Effector memory CD4-positive, alpha-beta T cell (primary cell): ENCODE measurements around the gene FUOM.
A peak's percentile ranks its signal among the peaks of the same experiment; 100 is the strongest.

ENCODE experiments used
- DNase-seq, 3 donors: peaks; one replicate each; pipeline ENCODE4 v3.0.0-alpha.2; 2020
- H3K27ac ChIP-seq: 2 replicates; pipeline ENCODE4 v1.7.0; 2013; ENCODE audit warnings: mild to moderate bottlenecking, low read length, moderate library complexity; ENCODE audit not compliant: insufficient read depth, poor library complexity, severe bottlenecking
- H3K27me3 ChIP-seq: replicated peaks from 2 replicates; pipeline ENCODE4 v1.7.0; 2013; ENCODE audit warnings: mild to moderate bottlenecking, low read length; ENCODE audit not compliant: insufficient read depth, control insufficient read depth, poor library complexity, severe bottlenecking
- H3K36me3 ChIP-seq: 2 replicates; pipeline ENCODE4 v1.7.0; 2013; ENCODE audit warnings: mild to moderate bottlenecking, low read length, moderate library complexity; ENCODE audit not compliant: control insufficient read depth, insufficient read depth
- H3K4me1 ChIP-seq: 2 replicates; pipeline ENCODE4 v1.7.0; 2013; ENCODE audit warnings: low read length, mild to moderate bottlenecking; ENCODE audit not compliant: control insufficient read depth, insufficient read depth, poor library complexity, severe bottlenecking
- H3K4me3 ChIP-seq: 2 replicates; pipeline ENCODE4 v1.7.0; 2013; ENCODE audit warnings: low read length, low read depth, mild to moderate bottlenecking; ENCODE audit not compliant: insufficient read depth, poor library complexity, severe bottlenecking
- H3K9me3 ChIP-seq: 2 replicates; pipeline ENCODE4 v1.7.0; 2013; ENCODE audit warnings: mild to moderate bottlenecking, low read length, moderate library complexity; ENCODE audit not compliant: control insufficient read depth

Gene FUOM

GRCh38 chr10:133339708-133340380 is 18.0 kb downstream of the FUOM start:
- peaks cover 28% of the 10 kb centered on the region for H3K4me1 ChIP-seq
- H3K4me3 ChIP-seq = no peak overlapping the region
- no peaks in the 10 kb centered on the region for H3K36me3 ChIP-seq
- no peaks in the 10 kb centered on the region for H3K9me3 ChIP-seq
- H3K27ac ChIP-seq = no peak overlapping the region
- H3K27me3 ChIP-seq = peaks cover 13% of the 10 kb centered on the region
- no peak for DNase-seq

- H3K36me3 ChIP-seq = no peaks in the 10 kb centered on the region
- DNase-seq = no peak
- no peak overlapping the region for H3K4me3 ChIP-seq
- H3K27ac ChIP-seq = no peak overlapping the region
- no peaks in the 10 kb centered on the region for H3K9me3 ChIP-seq
- peaks cover 28% of the 10 kb centered on the region for H3K4me1 ChIP-seq
- peaks cover 2% of the 10 kb centered on the region for H3K27me3 ChIP-seq
Observed at GRCh38 chr10:133338080-133339071, 19.4 kb downstream of the FUOM start.

DNA sequence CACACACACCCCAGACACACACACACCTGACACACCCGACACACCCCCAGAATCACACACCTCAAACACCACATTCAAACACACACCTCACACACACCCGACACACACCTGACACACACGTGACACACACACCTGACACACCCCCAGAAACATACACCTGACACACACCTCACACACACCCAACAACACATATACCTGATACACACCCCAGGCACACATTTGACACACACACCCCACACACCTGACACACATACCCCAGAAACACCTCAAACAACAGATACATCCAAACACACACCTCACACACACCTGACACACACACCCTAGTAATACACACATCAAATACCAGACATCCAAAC is 20.5 kb downstream of the FUOM start:
- Histone ChIP-seq H3K4me3 (peak overlapping the region; percentile 24), H3K9me3 (no peaks in the 10 kb centered on the region), H3K27me3 (no peaks in the 10 kb centered on the region), H3K4me1 (peaks cover 28% of the 10 kb centered on the region), H3K36me3 (no peaks in the 10 kb centered on the region), H3K27ac (no peak overlapping the region)
- DNase-seq = no peak

DNA sequence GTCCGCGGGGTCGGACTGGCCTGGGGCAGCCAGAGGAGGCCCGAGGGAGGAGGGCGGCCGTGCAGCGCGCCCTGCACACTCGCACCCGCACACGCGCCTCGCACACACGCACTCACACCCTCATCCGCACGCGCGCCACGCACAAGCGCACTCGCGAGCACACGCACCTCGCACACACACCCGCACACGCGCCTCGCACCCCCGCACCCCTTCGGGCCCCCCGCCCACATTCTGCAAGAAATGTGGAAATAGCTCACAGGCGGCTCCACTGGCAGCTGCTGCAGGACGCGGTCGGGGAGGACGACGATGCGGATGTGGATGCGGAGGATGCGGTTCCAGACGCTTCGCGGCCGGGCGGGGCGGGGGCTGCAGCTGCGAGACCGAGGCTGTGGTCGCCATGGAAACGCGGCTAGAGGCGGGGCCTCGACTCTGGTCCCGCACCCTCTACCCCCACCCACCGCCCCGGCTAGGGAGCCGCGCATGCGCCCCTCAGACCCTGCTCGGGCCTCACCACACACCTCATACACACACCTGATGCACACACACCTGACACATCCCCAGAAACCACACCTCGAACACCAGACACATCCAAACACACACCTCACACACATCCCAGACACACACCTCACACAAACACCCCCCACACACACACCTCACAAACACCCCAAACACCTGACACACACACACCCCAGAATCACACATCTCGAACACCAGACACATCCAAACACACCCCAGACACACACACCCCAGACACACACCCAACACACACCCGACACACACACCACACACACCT is 21.0 kb downstream of the FUOM start, which contains the start of gene CALY:
CALY (minus strand) TSS at position 320 of the 793 bp plus-strand sequence. CDS start 7,907 bp downstream, outside the sequence.
- Histone ChIP-seq H3K27me3 (no peaks in the 10 kb centered on the region), H3K9me3 (no peaks in the 10 kb centered on the region), H3K27ac (peak within 1 kb of the TSS; percentile 71), H3K36me3 (no peaks in the 10 kb centered on the region), H3K4me1 (peaks cover 28% of the 10 kb centered on the region), H3K4me3 (peak within 1 kb of the TSS; percentile 57)
- DNase-seq = peak; percentile 85 to 94 (median 87)

- Histone ChIP-seq H3K36me3 (no peaks in the 10 kb centered on the region), H3K4me1 (peaks cover 28% of the 10 kb centered on the region), H3K27ac (peak overlapping the region; percentile 71), H3K27me3 (no peaks in the 10 kb centered on the region), H3K4me3 (peak overlapping the region; percentile 57), H3K9me3 (no peaks in the 10 kb centered on the region)
- DNase-seq = no peak
Observed at GRCh38 chr10:133336118-133336576, 21.7 kb downstream of the FUOM start.

DNA sequence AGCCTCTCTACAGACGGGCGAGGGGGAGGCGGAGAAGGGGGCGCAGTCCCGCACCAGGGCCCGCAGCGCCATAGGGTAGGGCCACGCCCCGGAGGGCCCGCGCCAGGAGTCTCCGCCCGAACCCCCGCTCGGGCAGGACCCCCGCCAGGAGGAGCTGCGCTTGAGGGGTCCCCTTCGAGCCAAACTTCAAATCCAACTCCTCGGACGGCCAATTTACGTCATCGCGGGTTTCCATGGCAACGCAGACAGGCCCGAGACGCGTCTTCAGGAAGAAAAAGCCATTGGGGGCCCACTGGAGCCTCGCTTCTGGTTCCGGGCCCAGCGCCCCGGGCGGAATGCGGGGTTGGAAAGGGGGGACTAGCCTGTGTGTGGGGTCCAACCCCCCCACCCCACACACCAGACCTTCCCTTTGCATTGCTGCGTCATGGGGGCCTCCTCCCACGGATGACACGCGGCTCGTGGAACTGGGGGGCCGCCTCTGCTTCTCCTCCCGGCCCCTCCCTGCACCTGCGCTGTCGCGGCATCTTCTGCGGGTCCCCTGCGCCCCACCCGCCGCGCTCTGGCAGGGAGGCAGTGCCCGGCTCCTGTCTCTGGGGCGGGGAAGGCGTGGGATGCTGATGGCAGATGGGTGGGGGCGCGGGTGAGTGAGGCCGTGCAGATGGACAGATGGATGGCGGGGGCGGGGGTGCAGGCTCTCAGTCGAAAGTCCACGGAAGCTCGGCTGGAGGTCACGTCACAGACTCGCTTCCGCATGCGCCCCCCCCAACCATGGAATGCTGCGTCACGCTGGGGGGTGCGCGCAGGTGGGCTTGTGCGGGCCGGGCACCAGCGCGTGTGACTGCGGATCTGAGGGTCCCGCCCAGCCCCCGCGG is 22.3 kb downstream of the FUOM start:
- peak; percentile 79 to 87 (median 82) for DNase-seq
- H3K27me3 ChIP-seq = no peaks in the 10 kb centered on the region
- H3K27ac ChIP-seq = peak overlapping the region; percentile 71
- H3K36me3 ChIP-seq = no peaks in the 10 kb centered on the region
- H3K4me1 ChIP-seq = peaks cover 28% of the 10 kb centered on the region
- peak overlapping the region; percentile 57 for H3K4me3 ChIP-seq
- no peaks in the 10 kb centered on the region for H3K9me3 ChIP-seq

- H3K4me3 ChIP-seq = peak overlapping the region; percentile 57
- peak overlapping the region; percentile 71 for H3K27ac ChIP-seq
- H3K9me3 ChIP-seq = no peaks in the 10 kb centered on the region
- H3K36me3 ChIP-seq = no peaks in the 10 kb centered on the region
- H3K4me1 ChIP-seq = peaks cover 31% of the 10 kb centered on the region
- no peaks in the 10 kb centered on the region for H3K27me3 ChIP-seq
- no peak for DNase-seq
Observed at GRCh38 chr10:133334503-133335245, 23.1 kb downstream of the FUOM start.

GRCh38 chr10:133332936-133333699 is 24.7 kb downstream of the FUOM start:
- H3K4me3 ChIP-seq = no peak overlapping the region
- no peaks in the 10 kb centered on the region for H3K36me3 ChIP-seq
- H3K27me3 ChIP-seq = peaks cover 15% of the 10 kb centered on the region
- no peak for DNase-seq
- no peaks in the 10 kb centered on the region for H3K9me3 ChIP-seq
- no peak overlapping the region for H3K27ac ChIP-seq
- H3K4me1 ChIP-seq = peaks cover 35% of the 10 kb centered on the region
